Vagina (tissue), 2 donors: Measurements from ENCODE around the gene RASA3.

Experiments used
- CTCF ChIP-seq, 3 experiments: fragments of 450-650 bp in 2 of 3; fragments of 200-600 bp in 1 of 3; sonication (generic) in 1 of 3; IDR thresholded peaks; one replicate each; pipeline ENCODE4 v1.5.1; 2017 to 2019; ENCODE audit warnings: antibody characterized with exemption in 3 of 3, mild to moderate bottlenecking in 2 of 3, moderate library complexity in 2 of 3
- POLR2AphosphoS5 ChIP-seq, 2 donors: sonication (generic); formaldehyde crosslinking; IDR thresholded peaks; one replicate each; pipeline ENCODE4 v1.9.0; 2017; ENCODE audit warnings: antibody characterized with exemption in 2 of 2, mild to moderate bottlenecking in 2 of 2, low read depth in 1 of 2; ENCODE audit not compliant: insufficient read depth in 1 of 2

DNA sequence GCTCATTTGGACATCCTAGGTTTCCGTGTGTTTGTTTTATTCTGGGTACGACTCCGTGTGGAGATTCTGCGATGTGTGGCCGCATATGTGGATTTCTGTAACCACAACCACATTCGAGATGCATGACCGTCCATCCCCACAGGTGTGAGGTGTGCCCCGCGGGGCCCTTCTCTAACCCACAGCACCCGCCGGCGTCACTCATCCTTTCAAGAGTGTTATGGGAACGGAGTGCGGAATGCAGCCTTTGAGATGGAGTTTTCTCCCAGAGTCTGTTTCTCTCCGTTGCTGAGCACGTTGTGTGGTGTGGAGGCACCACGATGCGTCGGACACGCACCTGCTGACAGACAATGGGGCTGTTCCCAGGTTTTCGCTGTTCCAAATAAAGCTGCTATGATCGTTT lies 198.5 kb downstream of the RASA3 start:
- TF ChIP-seq CTCF (IDR thresholded peaks at IDR 0.05) = no peak
- no peak for TF ChIP-seq POLR2AphosphoS5 (IDR thresholded peaks at IDR 0.05; ENCODE audit: insufficient read depth in 1 of 2, low read depth in 1 of 2)
